Vagina (tissue), 2 donors: ENCODE measurements around the gene OVCH2. TPM values are rescaled to one million over a fixed set of nuclear protein-coding genes. Genes with fewer than 3 reads are reported as not detected.
A peak's percentile ranks its signal among the peaks of the same experiment; 100 is the strongest.

Experiments used
- DNase-seq, 2 donors: peaks; one replicate each; pipeline ENCODE4 v3.0.0-alpha.2; 2017; ENCODE audit errors: extremely low spot score in 2 of 2
- H3K27ac ChIP-seq: fragments of 200-600 bp; sonication (generic); one replicate; pipeline ENCODE4 v1.5.1; 2019
- H3K27me3 ChIP-seq: fragments of 200-600 bp; sonication (generic); one replicate; pipeline ENCODE4 v1.5.1; 2019
- H3K36me3 ChIP-seq, 2 donors: fragments of 200-600 bp; sonication (generic); one replicate each; pipeline ENCODE4 v1.5.1; 2017 to 2019
- H3K4me1 ChIP-seq: fragments of 200-600 bp; sonication (generic); one replicate; pipeline ENCODE4 v1.5.1; 2019
- H3K4me3 ChIP-seq, 2 donors: fragments of 200-600 bp; sonication (generic); 1 replicate in 1 of 2; 2 replicates in 1 of 2; pipeline ENCODE4 v1.5.1; 2016 to 2019
- H3K9me3 ChIP-seq: fragments of 200-600 bp; sonication (generic); one replicate; pipeline ENCODE4 v1.5.1; 2019
- CTCF ChIP-seq, 3 experiments: fragments of 450-650 bp in 2 of 3; fragments of 200-600 bp in 1 of 3; sonication (generic) in 1 of 3; IDR thresholded peaks; one replicate each; pipeline ENCODE4 v1.5.1; 2017 to 2019; ENCODE audit warnings: antibody characterized with exemption in 3 of 3, mild to moderate bottlenecking in 2 of 3, moderate library complexity in 2 of 3
- POLR2A ChIP-seq, 2 donors: fragments of 450-650 bp; IDR thresholded peaks; one replicate each; pipeline ENCODE4 v1.6.1; 2017; ENCODE audit warnings: antibody characterized with exemption in 2 of 2, mild to moderate bottlenecking in 2 of 2, moderate library complexity in 2 of 2
- POLR2AphosphoS5 ChIP-seq, 2 donors: sonication (generic); formaldehyde crosslinking; IDR thresholded peaks; one replicate each; pipeline ENCODE4 v1.9.0; 2017; ENCODE audit warnings: antibody characterized with exemption in 2 of 2, mild to moderate bottlenecking in 2 of 2, low read depth in 1 of 2; ENCODE audit not compliant: insufficient read depth in 1 of 2
- intact Hi-C: fragments of 100-400 bp; cut with DNase I; formaldehyde crosslinking; loops from one replicate; pipeline ENCODE4 v1.15.1; 2023
- total RNA-seq: library from RNA; depleted of rRNA; stranded (reverse); fragments of >200 nt; gene quantifications from one replicate; pipeline ENCODE4 v1.2.3, GENCODE V29; 2016

The OVCH2 gene
- total RNA-seq, 1 donor from 2014 or later, result not detected

- no peaks in the 10 kb centered on the region for H3K27me3 ChIP-seq
- TF ChIP-seq POLR2AphosphoS5 (IDR thresholded peaks at IDR 0.05; ENCODE audit: insufficient read depth in 1 of 2, low read depth in 1 of 2) (no peak), POLR2A (IDR thresholded peaks at IDR 0.05) (no peak), CTCF (IDR thresholded peaks at IDR 0.05) (no peak)
- DNase-seq, result no peak
- no peak overlapping the region for H3K27ac ChIP-seq
- intact Hi-C loops, result no loop called here
- H3K4me3 ChIP-seq, result no peak overlapping the region
- no peaks in the 10 kb centered on the region for H3K9me3 ChIP-seq
- no peaks in the 10 kb centered on the region for H3K4me1 ChIP-seq
- peaks cover 0 to 51% of the 10 kb centered on the region in 2 donors for H3K36me3 ChIP-seq
These were observed 52.0 kb downstream of the OVCH2 start for GRCh38 chr11:7654195-7654705.

GRCh38 chr11:7651700-7652099 is 54.6 kb downstream of the OVCH2 start:
- no peak overlapping the region for H3K4me3 ChIP-seq
- H3K27ac ChIP-seq, result no peak overlapping the region
- TF ChIP-seq CTCF (IDR thresholded peaks at IDR 0.05), result no peak
- TF ChIP-seq POLR2AphosphoS5 (IDR thresholded peaks at IDR 0.05; ENCODE audit: insufficient read depth in 1 of 2, low read depth in 1 of 2), result no peak
- no peak for TF ChIP-seq POLR2A (IDR thresholded peaks at IDR 0.05)
- intact Hi-C loops, result no loop called here
- no peaks in the 10 kb centered on the region for H3K9me3 ChIP-seq
- no peaks in the 10 kb centered on the region for H3K27me3 ChIP-seq
- no peak for DNase-seq
- no peaks in the 10 kb centered on the region for H3K4me1 ChIP-seq
- H3K36me3 ChIP-seq, result peaks cover 0 to 62% of the 10 kb centered on the region in 2 donors

- no peak for TF ChIP-seq POLR2A (IDR thresholded peaks at IDR 0.05)
- TF ChIP-seq CTCF (IDR thresholded peaks at IDR 0.05), result no peak
- no peak for TF ChIP-seq POLR2AphosphoS5 (IDR thresholded peaks at IDR 0.05; ENCODE audit: insufficient read depth in 1 of 2, low read depth in 1 of 2)
- intact Hi-C loops, result no loop called here
- Histone ChIP-seq H3K36me3 (peaks cover 0 to 62% of the 10 kb centered on the region in 2 donors), H3K4me3 (no peak overlapping the region), H3K9me3 (no peaks in the 10 kb centered on the region), H3K27me3 (no peaks in the 10 kb centered on the region), H3K27ac (no peak overlapping the region), H3K4me1 (no peaks in the 10 kb centered on the region)
- DNase-seq, result peak in 1 of 2 donors; percentile 70
These were observed 55.1 kb downstream of the OVCH2 start for GRCh38 chr11:7651140-7651551.

- no peaks in the 10 kb centered on the region for H3K27me3 ChIP-seq
- no peaks in the 10 kb centered on the region for H3K4me1 ChIP-seq
- no peak for DNase-seq
- no peaks in the 10 kb centered on the region for H3K9me3 ChIP-seq
- H3K36me3 ChIP-seq, result peaks cover 0 to 56% of the 10 kb centered on the region in 2 donors
- intact Hi-C loops, result no loop called here
- H3K27ac ChIP-seq, result no peak overlapping the region
- TF ChIP-seq POLR2AphosphoS5 (IDR thresholded peaks at IDR 0.05; ENCODE audit: insufficient read depth in 1 of 2, low read depth in 1 of 2), result no peak
- no peak for TF ChIP-seq POLR2A (IDR thresholded peaks at IDR 0.05)
- no peak for TF ChIP-seq CTCF (IDR thresholded peaks at IDR 0.05)
- no peak overlapping the region for H3K4me3 ChIP-seq
These were observed 58.0 kb downstream of the OVCH2 start for GRCh38 chr11:7648264-7648663.

GRCh38 chr11:7646866-7647265 is 59.4 kb downstream of the OVCH2 start:
- DNase-seq, result no peak
- Histone ChIP-seq H3K36me3 (peaks cover 0 to 54% of the 10 kb centered on the region in 2 donors), H3K9me3 (no peaks in the 10 kb centered on the region), H3K27ac (no peak overlapping the region), H3K4me3 (no peak overlapping the region), H3K27me3 (no peaks in the 10 kb centered on the region), H3K4me1 (no peaks in the 10 kb centered on the region)
- TF ChIP-seq CTCF (IDR thresholded peaks at IDR 0.05) (no peak), POLR2A (IDR thresholded peaks at IDR 0.05) (no peak), POLR2AphosphoS5 (IDR thresholded peaks at IDR 0.05; ENCODE audit: insufficient read depth in 1 of 2, low read depth in 1 of 2) (no peak)
- intact Hi-C loops, result no loop called here
